Transverse colon (tissue), 4 donors: Measurements from ENCODE around the gene COPS7A. TPM values are rescaled to one million over a fixed set of nuclear protein-coding genes. Genes with fewer than 3 reads are reported as not detected.
"Not testable (repeated sequence)": the region's sequence is repeated elsewhere in the genome, so short reads cannot be mapped to it uniquely, and the experiment has no call there.

Experiments used
- DNase-seq: peaks from one replicate; pipeline ENCODE4 v3.0.0-alpha.2; 2019
- H3K27ac ChIP-seq, 4 donors: fragments of 200-600 bp; sonication (generic); 2 replicates each; pipeline ENCODE4 v1.5.1; 2016 to 2018; ENCODE audit warnings: inconsistent platforms in 4 of 4
- H3K27me3 ChIP-seq: fragments of 200-600 bp; sonication (generic); 2 replicates; pipeline ENCODE4 v1.5.1; 2017; ENCODE audit warnings: inconsistent platforms
- H3K36me3 ChIP-seq, 4 donors: fragments of 200-600 bp; sonication (generic); 2 replicates each; pipeline ENCODE4 v1.5.1; 2017 to 2019; ENCODE audit warnings: inconsistent platforms in 4 of 4
- H3K4me1 ChIP-seq, 4 donors: fragments of 200-600 bp; sonication (generic); 2 replicates each; pipeline ENCODE4 v1.5.1; 2017 to 2020; ENCODE audit warnings: inconsistent platforms in 4 of 4
- H3K4me3 ChIP-seq, 4 donors: fragments of 200-600 bp; sonication (generic); 1 replicate in 1 of 4; 2 replicates in 3 of 4; pipeline versions ENCODE4 v1.5.1 to v1.6.1; 2017 to 2019; ENCODE audit warnings: inconsistent platforms in 4 of 4
- H3K9me3 ChIP-seq, 2 donors: fragments of 200-600 bp; sonication (generic); 2 replicates each; pipeline ENCODE4 v1.5.1; 2017 to 2019; ENCODE audit warnings: inconsistent platforms in 2 of 2
- CTCF ChIP-seq, 5 experiments: fragments of 200-600 bp in 3 of 5; fragments of 450-650 bp in 2 of 5; sonication (generic) in 3 of 5; IDR thresholded peaks; 1 replicate in 2 of 5; 2 replicates in 3 of 5; pipeline ENCODE4 v1.5.1; 2016 to 2017; ENCODE audit warnings: antibody characterized with exemption in 5 of 5, inconsistent platforms in 3 of 5, mild to moderate bottlenecking in 2 of 5, moderate library complexity in 1 of 5
- EP300 ChIP-seq: sonication (generic); formaldehyde crosslinking; IDR thresholded peaks from one replicate; pipeline ENCODE4 v1.6.1; 2017; ENCODE audit warnings: antibody characterized with exemption, low read depth
- POLR2A ChIP-seq: fragments of 450-650 bp; IDR thresholded peaks from one replicate; pipeline ENCODE4 v1.6.1; 2016; ENCODE audit warnings: antibody characterized with exemption, mild to moderate bottlenecking, moderate library complexity
- POLR2AphosphoS5 ChIP-seq, 3 donors: sonication (generic); formaldehyde crosslinking; IDR thresholded peaks; one replicate each; pipeline ENCODE4 v1.6.1; 2016; ENCODE audit warnings: antibody characterized with exemption in 3 of 3
- WGBS, 2 donors: methylation state at CpG; one replicate each; pipeline ENCODE4 v1.1.5; 2018; ENCODE audit warnings: low coverage in 1 of 2; 5-methylcytosine and 5-hydroxymethylcytosine counted together
- in situ Hi-C, 4 donors: fragments of 200-750 bp; cut with MboI; loops; one replicate each; pipeline versions ENCODE4 v1.15.0 to v1.15.1; 2017; ENCODE audit warnings: low sequenced_read_pairs in 3 of 4, low pct_ligation_motif_present in 1 of 4, low pct_unique_long_range_greater_than_20kb in 1 of 4
- intact Hi-C: fragments of 100-400 bp; cut with DNase I; formaldehyde crosslinking; loops from one replicate; pipeline ENCODE4 v1.15.1; 2023; ENCODE audit warnings: low total_unique reads
- total RNA-seq, 4 donors: library from RNA; depleted of rRNA; stranded (reverse); fragments of >200 nt; gene quantifications; one replicate each; pipeline ENCODE4 v1.1.0, GENCODE V29; 2016

Gene COPS7A
- total RNA-seq, 4 donors from 2014 or later: 13.1 to 44.9 (median 36.9) TPM

- WGBS, 2 donors: 65 to 69% methylated on average over 2 to 16 of the region's 16 CpGs
- Histone ChIP-seq H3K4me3 (no peak overlapping the region), H3K27ac (no peak overlapping the region), H3K9me3 (no peaks in the 10 kb centered on the region), H3K36me3 (no peaks in the 10 kb centered on the region), H3K27me3 (peaks cover 67% of the 10 kb centered on the region), H3K4me1 (no peaks in the 10 kb centered on the region)
- in situ Hi-C loops (no loop called here), intact Hi-C loops (no loop called here)
- TF ChIP-seq CTCF (IDR thresholded peaks at IDR 0.05) (no peak), POLR2A (no peak), POLR2AphosphoS5 (IDR thresholded peaks at IDR 0.05) (no peak), EP300 (no peak)
- no peak for DNase-seq
These were observed 14.9 kb upstream of the COPS7A start for GRCh38 chr12:6708960-6709394.

- 94% methylated on average over 27 of the region's 41 CpGs; no CpG with 5 or more reads in 1 of the 2 donors for WGBS, 2 donors
- H3K4me3 ChIP-seq: not testable (repeated sequence)
These were observed 7.6 kb upstream of the COPS7A start for GRCh38 chr12:6716031-6716873.

GRCh38 chr12:6716874-6717437 is 6.9 kb upstream of the COPS7A start:
- H3K27me3 ChIP-seq: peaks cover 26% of the 10 kb centered on the region

More at GRCh38 chr12:6716031-6716873, 7.6 kb upstream of the COPS7A start:
- H3K36me3 ChIP-seq, in situ Hi-C loops, DNase-seq, H3K9me3 ChIP-seq, H3K27ac ChIP-seq, H3K4me1 ChIP-seq, intact Hi-C loops: not testable (repeated sequence)
- peaks cover 26% of the 10 kb centered on the region for H3K27me3 ChIP-seq

GRCh38 chr12:6722863-6723262 is 983 bp upstream of the COPS7A start:
- no peak for TF ChIP-seq POLR2A
- no peak for TF ChIP-seq POLR2AphosphoS5 (IDR thresholded peaks at IDR 0.05)
- no peak for TF ChIP-seq CTCF (IDR thresholded peaks at IDR 0.05)
- TF ChIP-seq EP300: no peak
- no peaks in the 10 kb centered on the region for H3K36me3 ChIP-seq
- H3K4me1 ChIP-seq: peaks cover 5 to 11% (median 10%) of the 10 kb centered on the region in 4 donors
- intact Hi-C loops (no loop called here), in situ Hi-C loops (no loop called here)
- H3K27ac ChIP-seq: no peak overlapping the region
- H3K4me3 ChIP-seq: no peak overlapping the region
- DNase-seq: no peak
- no peaks in the 10 kb centered on the region for H3K9me3 ChIP-seq
- WGBS, 2 donors: 79 to 84% methylated on average over 3 of the region's 3 CpGs
- H3K27me3 ChIP-seq: no peaks in the 10 kb centered on the region

More at GRCh38 chr12:6716874-6717437, 6.9 kb upstream of the COPS7A start:
- Histone ChIP-seq H3K27ac (no peak overlapping the region), H3K4me1 (no peaks in the 10 kb centered on the region), H3K36me3 (no peaks in the 10 kb centered on the region), H3K9me3 (no peaks in the 10 kb centered on the region), H3K4me3 (no peak overlapping the region)
- intact Hi-C loops (no loop called here), in situ Hi-C loops (no loop called here)
- TF ChIP-seq POLR2AphosphoS5 (IDR thresholded peaks at IDR 0.05): no peak
- TF ChIP-seq EP300: no peak
- no peak for TF ChIP-seq CTCF (IDR thresholded peaks at IDR 0.05)
- TF ChIP-seq POLR2A: no peak
- WGBS, 2 donors: 49 to 68% methylated on average over 2 to 10 of the region's 10 CpGs
- DNase-seq: no peak
